HG03520 (cell line): ENCODE results near the gene CSF2RB.

Experiments
- ATAC-seq: cut with Tn5 transposase; IDR thresholded peaks from one replicate; pipeline ENCODE4 v1.9.1; 2021; ENCODE audit warnings: mild to moderate bottlenecking, moderate library complexity; ENCODE audit not compliant: unreplicated experiment

CSF2RB gene

GRCh38 chr22:36934418-36935312 is 21.2 kb downstream of the CSF2RB start:
- no peak for ATAC-seq

- no peak for ATAC-seq
Observed at GRCh38 chr22:36935313-36935610, 21.8 kb downstream of the CSF2RB start.

- no peak for ATAC-seq
Observed at GRCh38 chr22:36935694-36936093, 22.3 kb downstream of the CSF2RB start.

GRCh38 chr22:36936362-36937116 is 23.1 kb downstream of the CSF2RB start:
- ATAC-seq = no peak

- ATAC-seq = no peak
Observed at GRCh38 chr22:36937319-36938027, 24.0 kb downstream of the CSF2RB start.

- no peak for ATAC-seq
Observed at GRCh38 chr22:36938028-36938425, 24.6 kb downstream of the CSF2RB start.

GRCh38 chr22:36938886-36939285 is 25.5 kb downstream of the CSF2RB start:
- ATAC-seq = no peak

GRCh38 chr22:36940676-36941075 is 27.2 kb downstream of the CSF2RB start:
- ATAC-seq = no peak

- ATAC-seq = no peak
Observed at GRCh38 chr22:36942556-36942955, 29.1 kb downstream of the CSF2RB start.

- no peak for ATAC-seq
Observed at GRCh38 chr22:36946421-36947158, 33.2 kb downstream of the CSF2RB start.

- no peak for ATAC-seq
Observed at GRCh38 chr22:36948273-36949225, 35.1 kb downstream of the CSF2RB start.

- ATAC-seq = no peak
Observed at GRCh38 chr22:36950797-36951590, 37.6 kb downstream of the CSF2RB start.

GRCh38 chr22:36951746-36952145 is 38.3 kb downstream of the CSF2RB start:
- no peak for ATAC-seq

- no peak for ATAC-seq
Observed at GRCh38 chr22:36953239-36954080, 40.0 kb downstream of the CSF2RB start.

GRCh38 chr22:36954251-36955014 is 41.0 kb downstream of the CSF2RB start:
- ATAC-seq = no peak

- ATAC-seq = no peak
Observed at GRCh38 chr22:36955691-36956090, 42.3 kb downstream of the CSF2RB start.

GRCh38 chr22:36958366-36958765 is 44.9 kb downstream of the CSF2RB start:
- no peak for ATAC-seq
